ENCODE results near the gene NFATC1.

NFATC1 gene

DNA sequence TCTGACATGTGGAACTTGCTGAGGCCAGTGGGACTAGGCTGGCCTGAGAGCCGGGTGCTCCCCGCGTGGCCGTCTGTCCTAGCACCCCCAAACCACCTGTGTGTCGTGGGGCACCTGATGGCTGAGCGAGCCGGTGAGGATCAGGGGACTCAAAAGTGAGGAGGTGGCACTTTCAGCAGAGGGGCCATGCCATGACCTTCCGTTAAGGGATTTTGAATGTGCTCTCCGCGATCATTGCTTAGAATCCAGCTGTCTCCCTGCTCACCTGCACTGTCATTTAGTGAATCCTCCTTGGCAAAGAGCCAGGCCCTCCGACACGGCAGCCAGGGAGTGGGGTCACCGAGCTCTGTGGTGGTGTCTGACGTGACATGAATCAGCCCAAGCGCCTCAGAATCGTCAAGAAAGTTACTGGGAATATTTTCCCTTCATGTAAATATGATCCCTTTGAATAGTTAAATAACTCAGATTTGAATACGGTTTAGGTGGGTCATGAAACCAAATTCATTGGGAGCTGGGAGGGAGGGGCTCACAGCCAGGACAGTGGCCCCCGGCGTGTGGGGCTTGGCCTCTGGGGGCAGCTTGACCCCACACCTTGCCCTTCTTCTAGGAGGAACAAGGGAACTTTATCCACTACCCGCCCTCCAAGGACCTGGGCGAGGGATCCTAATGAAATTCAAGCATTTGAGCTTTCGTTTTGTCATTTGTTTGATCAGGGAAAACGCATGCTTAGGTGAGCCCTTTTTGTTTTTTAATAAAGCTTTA lies 9.5 kb downstream of the NFATC1 start:
- no peak for DNase-seq

DNA sequence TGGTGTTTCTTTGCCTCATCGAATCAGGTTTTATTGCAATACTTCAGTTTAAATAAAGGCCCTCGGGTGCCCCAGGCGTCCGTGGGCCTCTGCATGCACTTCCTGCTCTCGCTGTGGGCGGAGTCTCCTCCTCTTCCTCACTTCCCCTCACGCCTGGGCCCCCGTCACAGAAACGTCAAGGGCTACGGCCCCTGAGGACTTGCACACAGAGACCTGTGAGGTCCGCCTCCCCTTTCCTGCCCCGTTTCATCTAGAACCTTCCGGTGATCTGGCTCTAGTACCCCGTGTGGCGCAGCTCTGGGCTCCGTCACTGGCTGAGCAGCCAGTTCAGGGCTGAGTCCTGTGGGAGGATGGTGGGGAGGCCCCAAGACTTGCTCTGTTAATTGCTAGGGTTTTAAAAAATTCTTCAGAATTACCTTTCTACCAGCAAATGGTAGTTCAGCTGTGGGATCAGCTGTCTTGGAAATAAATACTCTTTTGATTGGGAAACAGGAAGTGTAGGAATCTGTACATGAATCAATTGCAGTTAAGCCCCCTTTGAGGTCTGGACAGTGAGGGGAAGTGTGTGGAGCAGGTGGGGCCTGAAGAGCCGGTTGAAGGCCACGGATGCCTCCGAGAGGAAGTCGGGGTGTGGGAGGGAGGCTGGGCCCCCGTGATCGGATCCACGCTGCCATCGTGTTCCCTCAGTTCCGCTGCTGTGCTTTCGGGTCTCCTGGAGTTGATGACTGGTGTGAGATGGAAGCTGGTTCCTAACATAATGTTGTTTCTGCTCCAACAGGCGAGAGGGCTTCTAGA lies 10.2 kb downstream of the NFATC1 start:
- no peak for DNase-seq

DNA sequence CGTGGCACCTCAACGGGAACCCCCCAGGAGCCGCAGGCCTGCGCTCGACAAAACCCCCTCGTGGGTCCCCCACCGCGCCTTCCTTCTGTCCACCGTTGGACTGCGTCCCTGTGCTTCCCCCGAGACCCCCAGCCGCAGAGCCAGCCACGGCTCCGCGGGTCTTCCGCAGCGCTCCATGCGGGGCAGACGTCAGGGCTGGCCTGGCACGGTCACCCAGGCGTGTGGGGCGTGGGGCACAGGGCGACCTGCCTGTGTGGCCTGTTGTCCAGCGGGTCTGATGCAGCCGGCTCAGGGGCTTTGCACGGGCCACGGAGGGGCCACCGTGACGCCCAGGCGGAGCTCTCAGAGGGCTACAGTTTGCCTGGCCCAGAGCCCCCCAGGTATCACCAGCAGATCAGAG lies 11.0 kb downstream of the NFATC1 start:
- DNase-seq = no peak

DNA sequence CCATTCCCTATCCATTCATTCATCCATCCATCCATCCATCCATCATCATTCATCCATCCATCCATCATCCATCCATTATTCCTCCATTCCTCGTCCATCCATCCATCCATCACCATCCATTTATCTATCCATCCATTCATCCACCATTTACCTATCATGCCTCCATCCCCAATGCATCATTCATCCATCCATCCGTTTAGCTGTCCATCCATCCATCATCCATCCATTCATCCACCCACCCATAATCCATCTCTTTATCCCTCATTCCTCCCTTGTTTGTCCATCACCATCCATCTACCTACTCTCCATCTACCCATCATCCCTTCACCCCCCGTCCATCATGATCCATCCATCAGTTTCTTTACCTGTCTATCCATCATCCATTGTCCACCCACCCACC lies 13.6 kb downstream of the NFATC1 start:
- DNase-seq = no peak

DNA sequence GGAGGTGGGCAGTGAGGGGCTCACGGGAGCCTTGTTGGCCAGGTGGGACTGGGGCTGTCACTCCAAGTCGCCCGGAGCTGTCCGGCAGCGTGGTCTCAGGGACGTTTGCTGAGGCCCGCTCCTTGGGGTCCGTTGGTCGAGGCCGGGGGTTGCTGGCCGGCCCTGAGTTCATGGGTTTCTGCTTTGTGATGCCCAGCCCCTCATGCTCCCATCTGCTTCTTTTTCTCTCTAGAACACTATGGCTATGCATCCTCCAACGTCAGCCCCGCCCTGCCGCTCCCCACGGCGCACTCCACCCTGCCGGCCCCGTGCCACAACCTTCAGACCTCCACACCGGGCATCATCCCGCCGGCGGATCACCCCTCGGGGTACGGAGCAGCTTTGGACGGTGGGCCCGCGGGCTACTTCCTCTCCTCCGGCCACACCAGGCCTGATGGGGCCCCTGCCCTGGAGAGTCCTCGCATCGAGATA lies 14.5 kb downstream of the NFATC1 start:
- no peak for DNase-seq

DNA sequence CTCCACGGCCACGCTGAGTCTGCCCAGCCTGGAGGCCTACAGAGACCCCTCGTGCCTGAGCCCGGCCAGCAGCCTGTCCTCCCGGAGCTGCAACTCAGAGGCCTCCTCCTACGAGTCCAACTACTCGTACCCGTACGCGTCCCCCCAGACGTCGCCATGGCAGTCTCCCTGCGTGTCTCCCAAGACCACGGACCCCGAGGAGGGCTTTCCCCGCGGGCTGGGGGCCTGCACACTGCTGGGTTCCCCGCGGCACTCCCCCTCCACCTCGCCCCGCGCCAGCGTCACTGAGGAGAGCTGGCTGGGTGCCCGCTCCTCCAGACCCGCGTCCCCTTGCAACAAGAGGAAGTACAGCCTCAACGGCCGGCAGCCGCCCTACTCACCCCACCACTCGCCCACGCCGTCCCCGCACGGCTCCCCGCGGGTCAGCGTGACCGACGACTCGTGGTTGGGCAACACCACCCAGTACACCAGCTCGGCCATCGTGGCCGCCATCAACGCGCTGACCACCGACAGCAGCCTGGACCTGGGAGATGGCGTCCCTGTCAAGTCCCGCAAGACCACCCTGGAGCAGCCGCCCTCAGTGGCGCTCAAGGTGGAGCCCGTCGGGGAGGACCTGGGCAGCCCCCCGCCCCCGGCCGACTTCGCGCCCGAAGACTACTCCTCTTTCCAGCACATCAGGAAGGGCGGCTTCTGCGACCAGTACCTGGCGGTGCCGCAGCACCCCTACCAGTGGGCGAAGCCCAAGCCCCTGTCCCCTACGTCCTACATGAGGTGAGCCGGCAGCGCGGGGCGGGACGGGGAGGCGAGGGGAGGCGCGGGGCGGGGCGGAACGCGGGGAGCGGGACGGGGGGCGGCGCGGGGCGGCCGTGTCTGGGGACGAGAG lies 15.2 kb downstream of the NFATC1 start:
- DNase-seq = no peak

DNA sequence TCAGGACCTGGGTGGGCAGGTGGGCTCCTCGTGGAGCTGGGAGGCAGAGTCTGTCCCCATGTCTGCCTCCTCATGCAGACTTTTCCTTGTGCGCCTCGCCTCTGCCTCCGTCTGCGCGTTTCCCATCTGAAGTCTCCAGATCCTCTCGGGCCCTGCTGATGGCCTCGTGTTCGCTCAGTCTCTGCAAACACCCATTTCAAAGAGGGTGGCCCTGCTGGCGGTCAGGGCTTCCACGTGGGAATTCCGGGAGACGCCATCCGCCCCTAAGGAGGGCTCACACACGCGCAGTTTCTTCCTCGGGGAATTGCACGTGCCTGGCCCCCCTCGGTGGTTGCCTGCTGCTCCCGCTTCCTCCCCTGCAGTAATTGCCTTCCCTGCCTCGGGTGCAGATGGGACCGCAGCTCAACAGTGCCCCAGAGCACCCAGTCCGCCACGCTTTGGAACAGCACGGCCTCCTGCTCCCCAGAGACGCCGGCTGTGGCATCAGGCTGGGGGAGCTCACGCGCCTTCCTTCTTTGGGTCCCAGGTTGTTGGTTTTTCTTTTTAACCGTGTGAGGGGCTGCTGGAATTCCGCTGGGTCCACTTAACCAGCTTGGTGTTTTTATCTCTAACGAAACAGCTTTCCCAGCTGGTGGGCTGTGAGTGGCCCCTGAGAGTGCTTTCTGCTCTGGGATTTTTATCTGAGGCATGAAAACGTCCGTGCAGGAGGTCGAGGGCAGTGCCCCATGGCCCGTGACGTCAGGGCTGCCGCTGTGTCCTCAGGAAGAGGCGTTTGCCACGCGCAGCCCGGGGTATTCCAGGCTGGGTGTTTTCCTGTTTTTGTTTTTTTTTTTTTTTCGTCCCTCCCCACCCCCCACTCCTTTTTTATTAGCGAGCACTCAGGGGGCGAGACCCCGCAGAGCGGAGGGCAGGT lies 16.1 kb downstream of the NFATC1 start:
- no peak for DNase-seq

DNA sequence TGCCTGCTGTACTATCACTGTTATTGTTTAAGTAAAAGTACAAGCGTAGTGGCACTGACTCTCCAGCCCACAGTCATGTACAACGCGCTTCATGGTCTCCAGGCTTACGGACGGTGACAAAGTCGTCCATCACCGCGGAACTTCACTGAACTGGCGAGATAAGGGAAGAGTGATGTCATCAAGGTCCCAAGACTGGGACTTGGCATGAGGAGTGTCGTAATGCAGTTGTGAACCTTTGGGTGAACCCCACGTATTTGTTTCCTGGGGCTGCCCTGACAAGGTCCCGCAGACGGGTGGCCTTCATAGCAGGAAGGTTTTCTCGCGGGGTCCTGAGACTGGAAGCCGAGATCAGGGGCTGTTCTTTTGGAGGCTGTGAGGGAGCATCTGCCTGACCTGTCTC lies 17.3 kb downstream of the NFATC1 start:
- no peak for DNase-seq

DNA sequence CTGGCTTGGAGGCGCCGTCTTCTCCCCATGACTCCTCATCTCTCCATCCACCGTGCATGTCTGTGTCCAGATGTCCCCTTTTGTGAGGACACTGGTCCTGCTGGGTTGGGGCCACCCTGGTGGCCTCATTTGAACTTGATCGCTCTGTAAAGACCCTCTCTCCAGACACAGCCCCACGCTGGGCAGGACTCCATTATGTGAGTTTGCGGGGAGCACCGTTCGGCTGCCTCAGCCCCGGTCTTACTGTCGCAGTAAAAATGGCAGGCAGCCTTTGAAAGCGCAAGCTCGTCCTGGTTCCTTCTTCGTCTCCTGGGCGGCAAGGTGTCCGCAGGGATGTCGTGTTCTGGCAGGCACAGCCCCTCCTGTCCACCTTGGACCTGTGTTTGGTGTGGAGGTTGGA lies 17.7 kb downstream of the NFATC1 start:
- no peak for DNase-seq

DNA sequence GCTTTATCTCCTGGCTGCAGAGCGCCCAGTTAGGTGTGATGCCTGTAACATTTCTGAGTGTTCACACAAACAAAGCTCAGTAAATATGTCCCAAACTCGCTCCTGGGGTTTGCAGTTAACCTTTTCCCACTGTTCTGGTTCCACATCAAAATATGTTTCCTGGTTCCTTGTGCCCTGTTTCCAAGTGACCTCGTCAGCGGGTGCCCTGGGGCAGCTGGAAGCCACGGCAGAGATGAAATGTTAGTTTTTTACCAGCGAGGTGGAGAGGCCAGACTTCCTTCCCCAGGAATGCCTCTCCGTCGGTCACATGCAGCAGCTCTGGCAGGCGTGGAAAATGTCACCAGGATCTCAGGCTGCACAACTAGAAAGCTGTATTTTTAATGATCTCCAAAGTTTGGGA lies 18.2 kb downstream of the NFATC1 start:
- DNase-seq = no peak

DNA sequence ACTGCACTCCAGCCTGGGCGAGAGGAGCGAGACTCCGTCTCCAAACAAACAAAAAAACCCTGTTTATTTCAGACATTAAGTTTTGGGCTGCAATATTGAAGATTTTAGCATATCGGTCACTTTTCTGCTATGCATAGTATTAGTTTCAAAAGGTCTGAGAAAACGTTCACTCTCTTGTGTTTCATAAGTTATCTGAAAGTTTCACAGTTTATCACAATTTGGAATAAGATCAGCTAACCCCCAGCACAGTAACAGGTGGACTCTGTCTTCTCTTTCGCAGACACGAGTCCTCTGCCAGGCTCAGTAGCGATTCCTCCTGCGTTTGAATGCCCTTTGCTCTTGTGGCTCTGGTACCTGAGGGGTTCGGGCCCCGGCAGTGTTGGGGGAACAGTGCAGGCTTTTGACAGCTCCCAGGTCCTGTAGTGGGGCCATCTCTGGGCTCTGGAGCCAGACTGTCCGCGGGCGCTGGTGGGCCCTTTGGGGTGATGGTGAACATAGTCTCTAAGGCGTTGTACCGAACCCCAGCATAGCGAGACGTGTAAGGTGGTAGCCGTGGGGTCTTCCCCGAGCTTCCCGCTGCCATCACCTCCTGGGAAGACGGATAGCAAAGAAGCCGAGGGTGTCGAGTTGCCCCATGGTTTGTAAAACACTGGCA lies 20.4 kb downstream of the NFATC1 start:
- no peak for DNase-seq

DNA sequence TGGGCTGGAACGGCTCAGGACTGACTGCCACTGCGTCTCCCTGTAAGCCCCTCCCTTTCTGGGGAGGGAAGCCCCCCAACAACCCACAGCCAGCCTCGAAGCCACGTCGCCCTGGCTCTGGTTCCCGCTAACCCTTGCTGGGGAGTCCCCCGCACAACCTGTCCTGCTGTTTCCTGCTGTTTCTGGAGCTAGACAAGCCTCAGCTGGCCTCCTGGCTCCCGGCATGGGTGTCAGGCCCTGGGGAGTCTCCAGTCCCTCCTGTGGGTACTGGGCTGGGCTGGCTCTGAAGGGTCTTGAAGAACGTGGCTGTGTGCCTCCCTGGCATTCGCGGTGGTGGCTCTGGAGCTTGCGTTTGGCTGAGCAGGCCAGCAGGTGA lies 20.9 kb downstream of the NFATC1 start:
- no peak for DNase-seq

DNA sequence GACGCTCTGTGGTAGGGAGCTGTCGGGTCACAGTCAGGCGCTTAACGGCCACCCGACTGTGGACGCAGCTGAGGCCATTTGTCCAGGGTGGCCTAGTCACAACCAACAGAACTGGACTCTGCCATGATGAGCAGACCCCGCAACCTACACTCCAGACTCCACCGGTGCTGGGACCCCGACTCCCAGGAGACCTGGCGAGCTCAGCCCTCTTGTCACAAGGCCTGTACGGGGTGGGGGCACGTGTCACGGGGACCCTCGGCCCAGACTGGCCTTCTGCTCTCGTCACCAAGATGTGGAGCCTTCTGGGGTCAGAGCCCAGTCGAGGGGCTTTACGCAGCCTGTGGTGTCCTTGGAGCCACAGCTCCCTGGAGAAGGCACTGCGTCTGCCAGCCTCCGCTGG lies 22.5 kb downstream of the NFATC1 start:
- DNase-seq = no peak

DNA sequence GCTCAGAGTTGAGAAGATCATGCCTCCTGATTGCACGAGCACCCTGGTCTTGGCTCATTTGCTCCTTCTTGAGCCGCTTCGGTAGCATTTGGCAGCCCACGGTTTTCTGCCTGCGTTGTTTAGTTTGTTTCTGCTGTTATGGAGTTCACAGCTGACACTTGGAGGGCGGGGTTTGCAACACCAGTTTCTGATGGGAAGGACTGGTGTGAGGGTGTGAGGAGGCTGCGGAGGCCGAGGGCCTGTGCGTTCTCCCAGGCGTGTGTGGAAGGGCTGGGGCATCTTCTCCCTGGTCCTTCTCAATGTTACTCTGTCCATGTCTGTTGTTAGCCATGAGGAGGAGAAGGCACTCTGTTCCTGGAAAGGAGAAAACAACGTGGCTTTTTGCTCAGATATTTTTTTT lies 22.9 kb downstream of the NFATC1 start:
- DNase-seq = no peak

DNA sequence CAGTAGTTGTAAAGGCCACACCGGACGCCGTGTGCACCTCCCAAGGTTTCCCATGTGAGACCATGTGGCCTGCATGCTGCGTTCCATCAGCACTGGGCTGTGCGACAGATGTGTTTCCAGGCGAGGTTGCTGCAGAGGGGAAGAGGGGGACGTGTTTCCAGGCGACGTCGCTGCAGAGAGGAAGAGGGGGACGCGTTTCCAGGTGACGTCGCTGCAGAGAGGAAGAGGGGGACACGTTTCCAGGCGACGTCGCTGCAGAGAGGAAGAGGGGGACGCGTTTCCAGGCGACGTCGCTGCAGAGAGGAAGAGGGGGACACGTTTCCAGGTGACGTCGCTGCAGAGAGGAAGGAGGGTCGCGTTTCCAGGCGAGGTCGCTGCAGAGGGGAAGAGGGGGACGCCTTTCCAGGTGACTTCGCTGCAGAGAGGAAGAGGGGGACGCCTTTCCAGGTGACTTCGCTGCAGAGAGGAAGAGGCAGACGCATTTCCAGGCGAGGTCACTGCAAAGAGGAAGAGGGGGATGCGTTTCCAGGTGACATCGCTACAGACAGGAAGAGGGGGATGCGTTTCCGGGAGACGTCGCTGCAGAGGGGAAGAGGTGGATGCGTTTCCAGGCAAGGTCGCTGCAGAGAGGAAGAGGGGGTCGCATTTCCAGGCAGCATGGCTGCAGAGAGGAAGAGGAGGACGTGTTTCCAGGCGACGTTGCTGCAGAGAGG lies 24.5 kb downstream of the NFATC1 start:
- DNase-seq = no peak

DNA sequence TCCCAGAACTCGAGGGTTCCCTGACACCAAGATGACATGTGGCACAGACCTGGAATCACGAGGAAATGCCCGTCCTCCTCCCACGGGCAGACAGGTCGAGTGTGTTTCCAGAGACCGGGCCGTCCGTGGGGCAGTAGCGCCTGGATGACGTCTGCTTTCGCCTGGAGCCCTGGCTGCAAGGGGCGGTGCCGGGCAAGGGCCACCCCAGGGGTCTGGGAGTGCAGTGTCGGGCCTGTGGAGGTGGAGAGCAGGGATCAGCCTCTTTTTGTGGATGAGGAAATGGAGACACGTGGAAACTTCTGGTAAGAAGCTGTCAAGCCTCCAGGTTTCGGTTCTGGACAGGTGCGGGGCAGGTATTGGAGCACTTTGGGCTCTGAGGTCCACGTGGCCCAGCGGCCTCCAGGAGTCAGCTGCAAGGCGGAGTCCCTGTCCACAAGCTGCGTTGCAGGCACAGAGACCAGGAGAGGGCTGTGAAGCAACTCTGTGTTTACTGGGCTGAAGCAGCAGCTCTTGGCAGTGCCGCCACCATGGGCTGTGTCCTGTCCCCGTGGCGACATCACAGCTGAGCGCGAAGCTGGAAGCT lies 25.6 kb downstream of the NFATC1 start:
- DNase-seq = no peak

DNA sequence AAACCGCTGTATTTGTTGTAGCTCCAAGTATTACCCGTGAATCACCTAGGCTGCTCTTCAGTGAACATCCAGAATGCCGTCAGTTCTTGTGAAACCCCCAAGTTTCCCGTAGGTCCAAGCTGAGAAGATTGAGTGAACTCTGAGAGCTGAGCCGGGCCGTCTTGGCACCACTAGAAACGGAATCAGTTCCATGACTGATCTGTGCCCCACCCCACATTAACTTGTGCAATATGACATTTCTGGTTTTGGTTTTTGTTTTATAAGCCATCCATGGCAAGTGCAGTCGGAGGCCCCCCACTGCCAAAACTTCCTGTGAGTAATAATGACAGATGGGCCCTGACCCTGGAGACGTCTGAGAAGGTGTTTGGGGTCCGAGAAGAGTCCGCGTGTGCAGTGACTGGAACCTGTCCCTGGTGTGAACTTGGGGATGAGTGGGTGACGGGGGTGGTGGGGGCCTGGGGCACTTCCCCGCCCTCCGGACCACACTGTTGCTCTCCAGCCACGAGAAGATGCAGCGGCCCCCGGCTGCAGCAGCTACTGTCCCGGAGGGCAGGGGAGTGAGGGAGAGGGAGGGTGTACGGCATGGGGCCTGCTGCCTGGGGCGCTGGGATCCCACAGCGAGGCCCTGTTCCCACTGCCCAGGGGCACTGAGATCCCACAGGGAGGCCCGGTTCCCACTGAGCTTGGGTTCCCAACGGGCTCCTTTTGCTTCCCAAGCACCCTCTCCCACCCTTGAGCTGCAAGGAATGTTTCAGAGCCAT lies 26.5 kb downstream of the NFATC1 start:
- no peak for DNase-seq

DNA sequence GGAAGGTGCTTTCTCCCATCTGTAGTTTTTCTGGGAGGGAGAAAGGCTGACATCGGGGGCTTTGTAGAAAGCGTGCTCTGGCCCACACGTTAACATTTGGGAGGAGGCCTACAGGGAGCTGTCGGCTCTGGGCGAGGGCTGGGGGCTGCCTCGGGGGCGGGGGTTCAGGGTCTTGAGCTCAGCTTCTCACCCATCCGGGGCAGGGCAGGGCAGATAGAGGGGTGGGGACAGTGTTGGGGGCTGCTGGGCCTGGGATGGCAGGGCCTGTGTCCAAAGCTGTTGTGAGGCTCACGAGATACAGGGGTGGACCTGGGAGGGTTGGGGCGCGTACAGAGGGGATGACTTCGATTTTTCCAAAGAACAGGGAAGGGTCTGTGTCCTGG lies 27.0 kb downstream of the NFATC1 start:
- no peak for DNase-seq

DNA sequence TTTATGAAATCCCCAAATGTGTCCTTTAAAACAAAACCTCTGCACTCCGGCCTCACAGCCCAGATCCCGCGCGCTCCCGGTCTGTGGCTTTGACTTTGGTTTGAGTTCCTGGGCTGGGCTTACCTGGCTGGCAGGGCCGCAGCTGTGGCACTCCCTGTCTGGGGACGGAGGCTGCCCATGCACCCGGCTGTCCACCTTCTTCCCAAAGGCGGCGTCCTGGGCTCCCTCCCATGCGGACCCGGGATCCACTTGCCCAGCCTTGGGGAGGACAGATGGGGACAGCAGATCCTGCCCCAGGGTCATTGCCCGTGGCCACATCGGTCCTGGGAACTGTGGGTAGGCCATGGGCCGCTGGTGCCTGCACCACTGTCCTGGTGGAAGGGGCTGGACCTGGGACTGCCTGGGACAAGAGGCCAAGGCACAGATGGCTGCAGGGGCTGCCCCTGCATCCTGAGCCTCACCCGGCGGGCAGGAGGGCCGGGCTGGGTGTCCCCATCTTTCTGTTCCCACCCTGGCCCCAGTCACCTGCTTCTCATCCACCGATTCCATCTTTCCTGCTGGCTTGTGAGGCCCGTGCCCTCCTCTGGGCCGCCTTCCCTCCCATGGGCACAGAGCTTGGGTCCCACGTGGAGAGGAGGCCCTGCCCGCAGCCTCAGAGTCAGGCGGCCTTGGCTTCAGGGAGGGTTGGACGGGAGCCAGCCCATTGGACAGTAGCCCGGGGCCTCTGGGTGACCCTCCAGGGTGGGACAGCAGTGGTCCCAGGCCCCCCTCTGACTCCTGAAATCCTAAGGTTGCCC lies 27.7 kb downstream of the NFATC1 start:
- no peak for DNase-seq

All from right hindlimb (tissue), 1 donor.